Endodermal cell (in vitro differentiated cells): ENCODE data around the gene MCTP1. TPM values are rescaled to one million over a fixed set of nuclear protein-coding genes. Genes with fewer than 3 reads are reported as not detected.

Experiments used
- DNase-seq: peaks from one replicate; pipeline ENCODE4 v3.0.0-alpha.2; 2017
- H3K27ac ChIP-seq: 2 replicates; pipeline ENCODE4 v1.5.1; 2013; ENCODE audit warnings: mild to moderate bottlenecking, low read depth, low read length, moderate library complexity
- H3K27me3 ChIP-seq: 2 replicates; pipeline ENCODE4 v1.6.1; 2013; ENCODE audit warnings: mild to moderate bottlenecking, low read length, moderate library complexity; ENCODE audit not compliant: insufficient read depth, control insufficient read depth, poor library complexity, severe bottlenecking
- H3K36me3 ChIP-seq: 2 replicates; pipeline ENCODE4 v1.7.0; 2013; ENCODE audit warnings: mild to moderate bottlenecking, low read length, moderate library complexity; ENCODE audit not compliant: control insufficient read depth, insufficient read depth
- H3K4me1 ChIP-seq: one replicate; pipeline ENCODE4 v1.7.0; 2013; ENCODE audit warnings: low read length; ENCODE audit not compliant: control insufficient read depth, insufficient read depth
- H3K4me3 ChIP-seq: 2 replicates; pipeline ENCODE4 v1.5.1; 2013; ENCODE audit warnings: mild to moderate bottlenecking, low read length, moderate library complexity
- H3K9ac ChIP-seq: 2 replicates; pipeline ENCODE4 v1.6.1; 2013; ENCODE audit warnings: mild to moderate bottlenecking, low read length, moderate library complexity; ENCODE audit not compliant: poor library complexity, severe bottlenecking; ENCODE audit errors: extremely low read depth
- H3K9me3 ChIP-seq: 2 replicates; pipeline ENCODE4 v1.6.1; 2013; ENCODE audit warnings: mild to moderate bottlenecking, low read length, moderate library complexity; ENCODE audit not compliant: control insufficient read depth
- H3K27ac Mint-ChIP-seq: 2 replicates; pipeline ENCODE4 v1.8.0; 2020; ENCODE audit warnings: mixed read lengths
- H3K27me3 Mint-ChIP-seq: 2 replicates; pipeline ENCODE4 v1.8.0; 2021; ENCODE audit warnings: mild to moderate bottlenecking, mixed read lengths; ENCODE audit not compliant: insufficient read depth
- H3K36me3 Mint-ChIP-seq: 2 replicates; pipeline ENCODE4 v1.8.0; 2020; ENCODE audit warnings: low read depth, mixed read lengths
- H3K4me1 Mint-ChIP-seq: 2 replicates; pipeline ENCODE4 v1.8.0; 2020; ENCODE audit warnings: mixed read lengths
- H3K4me3 Mint-ChIP-seq: 2 replicates; pipeline ENCODE4 v1.8.0; 2020; ENCODE audit warnings: mild to moderate bottlenecking, moderate library complexity, mixed read lengths
- H3K9me3 Mint-ChIP-seq: 2 replicates; pipeline ENCODE4 v1.8.0; 2020; ENCODE audit warnings: mild to moderate bottlenecking, mixed read lengths
- CTCF ChIP-seq: fragments of 200-600 bp; sonication (generic); conservative IDR thresholded peaks from 2 replicates; pipeline ENCODE4 v1.5.0; 2021; ENCODE audit warnings: antibody characterized with exemption, mild to moderate bottlenecking
- WGBS, 2 experiments: methylation state at CpG; one replicate each; pipeline versions ENCODE4 v1.1.5 to v1.1.7; 2013; ENCODE audit warnings: missing lambda C conversion rate in 2 of 2, mixed read lengths in 1 of 2; ENCODE audit not compliant: insufficient coverage in 1 of 2, insufficient read length in 1 of 2; 5-methylcytosine and 5-hydroxymethylcytosine counted together
- total RNA-seq, 2 donors: library from RNA; stranded (reverse); fragmentation: NEBNext Ultra II Directional in 1 of 2; extraction: Animal tissue kit (Norgen Biotek cat#: 25700) in 1 of 2; gene quantifications; 2 replicates in 1 of 2; 3 replicates in 1 of 2; pipeline ENCODE4 v1.2.1, GENCODE V29; 2021

Gene MCTP1
- total RNA-seq, 2 donors from 2014 or later: 0.71 to 3.7 TPM

DNA sequence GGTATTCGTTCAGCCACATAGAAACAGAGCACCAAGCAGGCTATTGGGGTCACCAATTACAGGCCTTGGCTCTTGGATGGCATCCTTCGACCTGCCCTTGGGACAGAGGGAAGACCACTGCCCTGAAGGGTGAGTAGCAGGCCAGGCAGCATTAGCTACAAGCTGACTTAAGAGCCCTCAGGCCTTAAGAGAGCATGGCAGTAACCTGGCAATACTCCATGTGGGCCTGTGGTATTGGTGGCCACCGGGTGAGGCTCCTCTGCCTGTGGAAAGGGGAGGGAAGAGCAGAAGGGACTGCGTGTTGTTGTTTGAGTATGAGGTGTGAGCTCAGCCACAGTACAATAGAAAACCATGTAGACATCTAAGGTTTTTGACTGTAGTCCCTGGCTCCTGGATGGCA, 170.6 kb downstream of the MCTP1 start:
- no peak overlapping the region for H3K4me3 Mint-ChIP-seq
- WGBS, 2 experiments: 91 to 100% methylated on average over 2 to 4 of the region's 4 CpGs
- H3K36me3 Mint-ChIP-seq: no peaks in the 10 kb centered on the region
- peaks cover 9% of the 10 kb centered on the region for H3K4me1 ChIP-seq
- H3K9me3 Mint-ChIP-seq: peaks cover 2% of the 10 kb centered on the region
- no peak for DNase-seq
- no peaks in the 10 kb centered on the region for H3K36me3 ChIP-seq
- no peak for TF ChIP-seq CTCF
- no peak overlapping the region for H3K9ac ChIP-seq
- peaks cover 14% of the 10 kb centered on the region for H3K4me1 Mint-ChIP-seq
- H3K27ac ChIP-seq: no peak overlapping the region
- H3K27me3 Mint-ChIP-seq: no peaks in the 10 kb centered on the region
- no peak overlapping the region for H3K4me3 ChIP-seq
- H3K9me3 ChIP-seq: no peaks in the 10 kb centered on the region
- no peaks in the 10 kb centered on the region for H3K27me3 ChIP-seq
- no peak overlapping the region for H3K27ac Mint-ChIP-seq

GRCh38 chr5:95113489-95113888, 171.4 kb downstream of the MCTP1 start:
- H3K4me3 ChIP-seq: no peak overlapping the region
- H3K36me3 Mint-ChIP-seq: no peaks in the 10 kb centered on the region
- peaks cover 2% of the 10 kb centered on the region for H3K9me3 Mint-ChIP-seq
- H3K27ac ChIP-seq: no peak overlapping the region
- peaks cover 9% of the 10 kb centered on the region for H3K4me1 ChIP-seq
- TF ChIP-seq CTCF: peak; percentile 73
- no peaks in the 10 kb centered on the region for H3K9me3 ChIP-seq
- H3K9ac ChIP-seq: no peak overlapping the region
- no peaks in the 10 kb centered on the region for H3K27me3 Mint-ChIP-seq
- peaks cover 14% of the 10 kb centered on the region for H3K4me1 Mint-ChIP-seq
- H3K36me3 ChIP-seq: no peaks in the 10 kb centered on the region
- DNase-seq: peak; percentile 82
- no peaks in the 10 kb centered on the region for H3K27me3 ChIP-seq
- WGBS, 2 experiments: 58 to 61% methylated on average over 2 to 4 of the region's 4 CpGs
- no peak overlapping the region for H3K4me3 Mint-ChIP-seq
- H3K27ac Mint-ChIP-seq: peak overlapping the region; percentile 66

DNA sequence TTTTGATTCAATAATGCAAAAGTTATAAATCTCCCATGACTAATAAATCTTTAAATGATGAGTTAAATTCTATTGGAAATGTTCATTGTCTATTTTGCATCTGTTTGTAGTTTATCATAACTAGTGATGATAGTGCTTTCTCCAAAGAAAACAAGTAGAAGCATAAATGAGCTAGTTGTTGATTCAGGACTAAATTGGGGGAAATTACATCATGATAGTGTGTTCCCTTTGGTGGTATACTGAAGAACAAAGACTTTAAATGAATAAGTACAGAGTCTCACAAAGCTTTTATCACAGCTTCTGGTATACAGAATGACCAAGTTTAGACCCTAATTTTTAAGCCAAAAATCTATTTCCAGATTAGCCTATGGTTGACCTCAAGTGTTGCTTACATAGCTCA, 173.8 kb downstream of the MCTP1 start:
- no peak overlapping the region for H3K27ac ChIP-seq
- Mint-ChIP-seq H3K4me1 (peaks cover 14% of the 10 kb centered on the region), H3K27me3 (no peaks in the 10 kb centered on the region), H3K4me3 (no peak overlapping the region), H3K27ac (no peak overlapping the region), H3K36me3 (no peaks in the 10 kb centered on the region), H3K9me3 (no peaks in the 10 kb centered on the region)
- H3K9me3 ChIP-seq: no peaks in the 10 kb centered on the region
- H3K36me3 ChIP-seq: no peaks in the 10 kb centered on the region
- DNase-seq: no peak
- H3K4me3 ChIP-seq: no peak overlapping the region
- H3K4me1 ChIP-seq: peaks cover 9% of the 10 kb centered on the region
- no peak for TF ChIP-seq CTCF
- H3K27me3 ChIP-seq: no peaks in the 10 kb centered on the region
- H3K9ac ChIP-seq: no peak overlapping the region
